ENCODE measurements around the gene IRAK1BP1.
"Not testable (repeated sequence)": the region's sequence is repeated elsewhere in the genome, so short reads cannot be mapped to it uniquely, and the experiment has no call there.

IRAK1BP1 gene, protein sequence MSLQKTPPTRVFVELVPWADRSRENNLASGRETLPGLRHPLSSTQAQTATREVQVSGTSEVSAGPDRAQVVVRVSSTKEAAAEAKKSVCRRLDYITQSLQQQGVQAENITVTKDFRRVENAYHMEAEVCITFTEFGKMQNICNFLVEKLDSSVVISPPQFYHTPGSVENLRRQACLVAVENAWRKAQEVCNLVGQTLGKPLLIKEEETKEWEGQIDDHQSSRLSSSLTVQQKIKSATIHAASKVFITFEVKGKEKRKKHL

DNA sequence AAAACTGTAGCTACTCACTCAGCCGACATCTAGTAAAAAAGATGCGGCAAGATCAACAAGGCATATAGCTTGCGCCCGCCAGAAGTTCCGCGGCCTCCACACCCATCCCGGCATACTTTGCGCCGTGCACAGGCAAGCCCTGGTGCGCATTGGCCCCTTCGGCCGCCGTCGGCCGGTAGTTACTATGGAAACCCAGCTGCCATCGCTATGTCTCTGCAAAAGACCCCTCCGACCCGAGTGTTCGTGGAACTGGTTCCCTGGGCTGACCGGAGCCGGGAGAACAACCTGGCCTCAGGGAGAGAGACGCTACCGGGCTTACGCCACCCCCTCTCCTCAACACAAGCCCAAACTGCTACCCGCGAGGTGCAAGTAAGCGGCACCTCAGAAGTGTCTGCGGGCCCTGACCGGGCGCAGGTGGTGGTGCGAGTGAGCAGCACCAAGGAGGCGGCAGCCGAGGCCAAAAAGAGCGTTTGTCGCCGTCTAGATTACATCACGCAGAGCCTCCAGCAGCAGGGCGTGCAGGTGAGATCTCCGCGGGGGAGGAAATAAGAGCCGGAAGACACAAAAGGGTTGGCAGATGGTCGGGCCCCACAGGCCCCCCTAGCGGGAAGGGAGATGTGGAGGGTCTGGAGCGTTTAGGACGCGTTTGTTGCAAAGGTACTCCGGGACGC is at the start of gene IRAK1BP1:
TSS of gene IRAK1BP1 (plus strand) at position 182 of the 671 bp plus-strand sequence. CDS start at position 208, 26 bp downstream.
- DNase-seq (ENCODE audit: low spot score) = peak; percentile 93

DNA sequence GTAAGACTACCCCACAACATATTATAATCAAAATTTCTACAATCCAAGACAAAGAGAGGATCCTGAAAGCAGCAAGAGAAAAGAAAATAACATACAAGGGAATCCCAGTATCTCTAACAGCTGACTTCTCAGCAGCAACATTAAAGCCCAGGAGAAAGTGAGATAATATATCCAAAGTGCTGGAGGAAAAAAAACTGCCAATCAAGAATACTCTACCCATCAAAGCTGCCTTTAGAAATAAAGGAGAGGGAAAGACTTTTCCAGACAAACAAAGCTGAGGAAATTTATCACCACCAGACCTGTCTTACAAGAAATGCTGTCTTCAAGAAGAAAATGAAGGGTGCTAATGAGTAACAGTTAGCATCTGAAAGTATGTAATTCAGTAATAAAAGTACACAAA is 43.3 kb upstream of the IRAK1BP1 start:
- no peak for DNase-seq (ENCODE audit: low spot score)

GRCh38 chr6:78829407-78829806 is 37.9 kb upstream of the IRAK1BP1 start:
- no peak for DNase-seq (ENCODE audit: low spot score)

- DNase-seq (ENCODE audit: low spot score) = no peak
Measured at GRCh38 chr6:78830805-78831204, 36.5 kb upstream of the IRAK1BP1 start.

DNA sequence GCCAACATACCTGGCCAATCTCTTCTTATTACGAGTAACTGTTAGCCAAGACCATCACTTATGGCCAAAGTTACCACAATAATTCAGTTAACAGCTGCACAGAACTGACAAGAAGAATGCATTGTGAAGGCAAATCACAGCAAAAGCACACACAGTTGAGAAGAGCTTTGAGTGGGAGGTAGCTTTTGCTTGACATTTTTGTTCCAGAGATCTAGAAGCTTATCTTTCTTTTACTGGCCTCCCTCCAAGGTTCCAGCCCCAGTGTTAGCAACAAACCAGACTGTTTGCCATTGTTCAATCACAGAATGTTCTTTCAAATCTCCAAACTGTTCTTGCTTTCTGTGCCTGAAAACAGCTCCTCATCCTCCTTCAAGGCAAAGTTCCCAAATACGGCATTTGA is 35.9 kb upstream of the IRAK1BP1 start:
- DNase-seq (ENCODE audit: low spot score) = no peak

- no peak for DNase-seq (ENCODE audit: low spot score)
Measured at GRCh38 chr6:78832091-78832808, 35.1 kb upstream of the IRAK1BP1 start.

DNA sequence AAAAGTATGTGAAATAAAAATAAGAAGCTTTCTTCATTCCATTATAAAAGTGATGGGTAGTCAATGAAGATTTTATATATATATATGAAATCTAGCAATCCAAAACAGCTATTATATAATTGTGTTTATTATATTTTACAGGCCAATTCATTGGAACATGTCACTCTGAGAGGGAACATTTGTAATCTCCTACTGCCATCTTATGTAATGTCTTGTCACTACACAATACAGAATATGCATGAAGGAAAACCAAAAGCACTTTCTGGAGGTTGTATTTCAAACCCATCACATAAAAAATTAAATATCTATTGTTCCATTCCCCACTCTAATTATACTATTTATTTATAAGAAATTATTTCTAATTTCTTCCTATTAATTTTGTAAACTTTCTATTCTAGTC is 31.5 kb upstream of the IRAK1BP1 start:
- DNase-seq (ENCODE audit: low spot score) = no peak

GRCh38 chr6:78836598-78836997 is 30.8 kb upstream of the IRAK1BP1 start:
- DNase-seq (ENCODE audit: low spot score) = no peak

- DNase-seq (ENCODE audit: low spot score) = no peak
Measured at GRCh38 chr6:78841111-78841510, 26.2 kb upstream of the IRAK1BP1 start.

GRCh38 chr6:78842953-78843352 is 24.4 kb upstream of the IRAK1BP1 start:
- no peak for DNase-seq (ENCODE audit: low spot score)

- DNase-seq (ENCODE audit: low spot score) = no peak
Measured at GRCh38 chr6:78844899-78845298, 22.5 kb upstream of the IRAK1BP1 start.

DNA sequence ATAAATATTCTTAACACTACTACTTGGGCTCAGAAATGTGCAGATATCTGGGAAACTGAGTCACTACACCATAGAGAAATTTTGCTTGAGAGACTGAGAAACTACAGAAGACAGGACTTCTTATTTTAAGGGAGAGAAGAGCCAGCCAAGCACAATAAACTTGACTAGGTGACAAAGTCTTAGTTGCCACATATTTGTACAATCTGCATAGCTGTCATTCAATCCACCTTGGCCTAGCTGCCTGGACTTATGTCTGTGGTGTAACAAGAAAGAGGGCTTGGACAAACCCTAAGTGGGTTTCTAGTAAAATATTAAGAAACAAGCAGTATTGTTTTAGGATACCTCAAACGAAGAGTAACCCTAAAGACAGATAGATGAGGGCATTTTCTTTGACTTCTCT is 21.8 kb upstream of the IRAK1BP1 start:
- no peak for DNase-seq (ENCODE audit: low spot score)

DNA sequence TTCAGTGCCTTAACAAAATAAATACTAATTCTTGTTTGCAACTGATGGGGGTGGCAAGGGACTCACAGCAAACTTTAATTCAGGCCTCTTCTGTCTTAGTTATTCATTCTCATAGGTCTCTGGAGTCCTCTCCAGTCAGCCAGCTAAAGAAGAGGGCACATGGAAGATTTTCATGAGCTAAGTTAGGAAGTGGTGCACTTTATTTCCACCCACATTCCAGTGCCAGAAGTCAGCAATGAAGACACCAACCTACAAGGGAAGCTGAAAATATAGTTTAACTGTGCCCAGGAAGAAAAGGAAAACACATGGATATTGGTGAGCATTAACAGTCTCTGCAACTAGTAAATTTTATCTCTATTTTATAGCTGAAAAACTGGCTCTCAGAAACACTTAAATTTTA is 16.7 kb upstream of the IRAK1BP1 start:
- DNase-seq (ENCODE audit: low spot score) = no peak

GRCh38 chr6:78851156-78851555 is 16.2 kb upstream of the IRAK1BP1 start:
- DNase-seq (ENCODE audit: low spot score) = no peak

GRCh38 chr6:78854546-78854945 is 12.8 kb upstream of the IRAK1BP1 start:
- DNase-seq (ENCODE audit: low spot score) = no peak

DNA sequence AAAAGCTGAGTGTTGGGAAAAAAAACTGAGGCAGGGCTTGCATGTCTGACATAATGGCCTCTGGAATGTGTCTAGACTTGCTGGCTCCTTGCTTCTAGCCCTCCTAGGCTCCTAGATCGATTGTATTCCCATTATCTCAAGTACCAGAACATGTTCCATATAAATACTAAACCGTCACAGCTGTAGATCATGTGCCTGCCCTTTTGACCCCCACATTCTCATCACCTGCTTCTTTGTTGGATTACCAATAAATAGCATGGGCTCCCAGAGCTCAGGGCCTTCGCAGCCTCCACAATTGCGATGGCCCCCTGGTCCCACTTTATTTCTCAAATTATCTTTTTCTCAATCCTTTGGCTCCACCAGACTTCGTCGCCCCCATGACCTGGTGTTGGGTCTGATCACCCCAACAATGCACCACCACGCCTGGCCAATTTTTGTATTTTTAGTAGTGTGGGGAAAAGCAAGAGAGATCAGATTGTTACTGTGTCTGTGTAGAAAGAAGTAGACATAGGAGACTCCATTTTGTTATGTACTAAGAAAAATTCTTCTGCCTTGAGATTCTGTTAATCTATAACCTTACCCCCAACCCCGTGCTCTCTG is 8.9 kb upstream of the IRAK1BP1 start:
- not testable (repeated sequence) for DNase-seq (ENCODE audit: low spot score)

DNA sequence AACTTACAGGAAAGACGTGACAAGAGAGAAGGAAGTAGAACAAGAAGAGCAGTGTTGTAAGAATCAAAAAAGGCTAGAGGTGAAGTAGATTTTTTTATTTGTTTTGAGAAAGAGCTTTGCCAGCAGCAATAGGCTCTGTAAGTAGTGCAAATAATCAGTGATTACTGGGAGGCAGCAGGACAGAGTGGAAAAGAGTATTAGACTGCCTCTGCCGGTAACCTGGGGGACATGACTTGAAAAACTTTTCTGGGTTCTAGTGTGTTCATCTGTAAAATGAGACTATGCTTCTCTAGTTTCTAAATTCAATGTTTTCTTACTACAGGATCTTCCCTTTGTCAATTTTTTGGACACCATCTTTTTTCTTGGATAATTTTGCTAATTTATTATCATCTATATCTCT is 5.8 kb upstream of the IRAK1BP1 start:
- DNase-seq (ENCODE audit: low spot score) = no peak

DNA sequence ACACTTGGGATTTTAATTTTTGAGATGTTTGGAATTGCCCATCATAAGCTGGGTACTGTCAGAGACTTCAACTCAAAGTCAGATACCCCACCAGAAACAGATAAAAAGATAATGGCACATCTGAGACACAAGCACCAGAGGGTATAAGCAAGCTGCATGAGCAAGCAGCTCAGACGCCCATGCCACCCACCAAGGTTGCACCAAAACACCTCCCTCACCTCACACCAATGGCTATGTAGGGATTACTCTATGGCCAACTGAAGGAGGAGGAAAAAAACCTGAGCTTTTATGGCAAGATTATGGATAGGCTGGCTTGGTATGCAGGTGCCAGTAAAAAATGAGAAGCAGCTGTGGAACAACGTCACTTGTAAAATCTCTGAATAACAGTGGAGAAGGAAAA is 3.8 kb upstream of the IRAK1BP1 start:
- DNase-seq (ENCODE audit: low spot score) = no peak

GRCh38 chr6:78864957-78865356 is 2.4 kb upstream of the IRAK1BP1 start:
- no peak for DNase-seq (ENCODE audit: low spot score)

GRCh38 chr6:78867020-78867369 is 356 bp upstream of the IRAK1BP1 start:
- no peak for DNase-seq (ENCODE audit: low spot score)

- DNase-seq (ENCODE audit: low spot score) = no peak
Measured at GRCh38 chr6:78868116-78868515, 765 bp downstream of the IRAK1BP1 start.

DNA sequence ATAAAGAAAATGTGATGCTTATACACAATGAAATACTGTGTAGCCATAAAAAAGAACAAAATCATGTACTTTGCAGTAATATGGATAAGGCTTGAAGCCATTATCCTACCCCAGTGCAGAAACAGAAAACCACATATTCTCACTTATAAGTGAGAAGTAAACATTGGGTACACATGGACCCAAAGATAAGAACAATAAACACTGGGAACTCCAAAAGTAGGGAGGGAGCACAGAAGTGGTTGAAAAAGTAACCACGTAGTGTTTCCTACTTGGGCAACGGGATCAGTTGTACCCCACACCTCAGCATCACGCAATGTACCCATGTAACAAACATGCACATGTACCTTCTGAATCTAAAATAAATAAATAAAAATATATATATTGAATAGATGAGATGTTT is 8.2 kb downstream of the IRAK1BP1 start:
- DNase-seq (ENCODE audit: low spot score) = no peak

DNA sequence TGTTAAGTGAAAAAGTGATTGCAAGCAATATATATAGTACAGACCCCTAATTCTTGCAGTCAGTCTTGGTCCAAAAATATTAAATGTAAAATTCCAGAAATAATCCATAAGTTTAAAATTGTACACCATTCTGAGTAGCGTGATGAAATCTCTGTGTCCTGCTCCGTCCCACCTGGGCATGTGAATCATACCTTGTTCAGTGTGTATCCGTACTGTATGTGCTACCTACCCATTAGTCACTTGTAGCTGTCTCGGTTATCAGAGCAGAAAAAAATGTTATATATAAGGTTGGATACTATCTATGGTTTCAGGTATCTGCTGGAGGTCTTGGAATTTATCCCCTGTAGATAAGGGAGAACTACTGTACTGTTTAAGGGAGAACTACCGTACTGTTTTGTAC is 16.3 kb downstream of the IRAK1BP1 start:
- DNase-seq (ENCODE audit: low spot score) = no peak

Measured in D341Med (cell line).